ENCODE results near the gene ZFPM1.

GRCh38 chr16:88416686-88417085, 36.4 kb upstream of the ZFPM1 start:
- TF ChIP-seq POLR2A (IDR thresholded peaks at IDR 0.05) (no peak), POLR2AphosphoS5 (IDR thresholded peaks at IDR 0.05; ENCODE audit: insufficient read depth in 1 of 2, low read depth in 1 of 2) (no peak)
- TF ChIP-seq, protein P1, sequence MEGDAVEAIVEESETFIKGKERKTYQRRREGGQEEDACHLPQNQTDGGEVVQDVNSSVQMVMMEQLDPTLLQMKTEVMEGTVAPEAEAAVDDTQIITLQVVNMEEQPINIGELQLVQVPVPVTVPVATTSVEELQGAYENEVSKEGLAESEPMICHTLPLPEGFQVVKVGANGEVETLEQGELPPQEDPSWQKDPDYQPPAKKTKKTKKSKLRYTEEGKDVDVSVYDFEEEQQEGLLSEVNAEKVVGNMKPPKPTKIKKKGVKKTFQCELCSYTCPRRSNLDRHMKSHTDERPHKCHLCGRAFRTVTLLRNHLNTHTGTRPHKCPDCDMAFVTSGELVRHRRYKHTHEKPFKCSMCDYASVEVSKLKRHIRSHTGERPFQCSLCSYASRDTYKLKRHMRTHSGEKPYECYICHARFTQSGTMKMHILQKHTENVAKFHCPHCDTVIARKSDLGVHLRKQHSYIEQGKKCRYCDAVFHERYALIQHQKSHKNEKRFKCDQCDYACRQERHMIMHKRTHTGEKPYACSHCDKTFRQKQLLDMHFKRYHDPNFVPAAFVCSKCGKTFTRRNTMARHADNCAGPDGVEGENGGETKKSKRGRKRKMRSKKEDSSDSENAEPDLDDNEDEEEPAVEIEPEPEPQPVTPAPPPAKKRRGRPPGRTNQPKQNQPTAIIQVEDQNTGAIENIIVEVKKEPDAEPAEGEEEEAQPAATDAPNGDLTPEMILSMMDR (IDR thresholded peaks at IDR 0.05): no peak
